Stimulated activated CD4-positive, alpha-beta T cell treated with anti-CD3 and anti-CD28 coated beads, Interleukin-15, amount 100 ng/mL, for 48 hours (primary cell): ENCODE data around the gene MAPK4.

Experiments
- DNase-seq, 2 donors: peaks; one replicate each; pipeline ENCODE4 v3.0.0-alpha.2; 2020; ENCODE audit warnings: low read depth in 2 of 2

Gene MAPK4

DNA sequence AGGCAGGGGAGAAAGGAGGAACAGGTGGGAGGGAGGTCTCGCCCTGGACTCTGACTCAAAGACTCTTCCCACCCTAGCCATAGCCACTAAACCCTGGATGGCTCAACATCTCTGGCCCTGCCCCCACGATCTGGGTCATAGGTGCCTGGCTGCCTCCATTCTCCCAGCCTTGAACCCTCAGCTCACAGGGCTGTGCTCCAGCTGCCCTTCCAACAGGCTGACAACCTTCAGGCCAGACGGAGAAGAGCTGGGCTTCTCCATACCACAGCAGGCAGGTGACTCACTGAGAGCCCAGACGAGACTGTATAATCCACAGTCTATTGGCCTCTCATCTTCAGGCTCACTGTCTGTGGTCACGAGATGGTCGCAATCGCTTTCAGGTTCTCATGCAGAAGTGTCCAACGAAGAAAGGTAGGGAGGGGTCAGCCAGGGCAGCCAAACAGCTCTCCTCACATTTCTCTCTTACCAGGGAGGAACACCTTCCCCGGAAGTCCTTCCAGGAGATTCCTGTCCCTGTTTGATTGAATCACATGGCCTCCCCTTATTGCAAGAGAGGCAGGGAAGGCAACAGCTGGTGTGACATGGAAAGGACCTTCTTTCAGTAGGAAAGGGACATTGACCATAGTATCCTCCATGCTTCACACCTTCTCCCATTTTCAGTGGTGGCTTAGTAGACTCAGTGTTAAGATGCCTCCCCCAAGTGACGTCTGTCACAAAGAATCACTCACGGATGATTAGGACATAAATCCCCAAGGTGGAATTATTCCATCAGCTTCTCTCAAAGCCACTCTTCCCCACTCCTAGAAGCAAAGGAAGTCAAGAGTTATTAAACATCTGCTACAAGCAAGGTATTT is 159.8 kb downstream of the MAPK4 start:
- DNase-seq, result no peak

DNA sequence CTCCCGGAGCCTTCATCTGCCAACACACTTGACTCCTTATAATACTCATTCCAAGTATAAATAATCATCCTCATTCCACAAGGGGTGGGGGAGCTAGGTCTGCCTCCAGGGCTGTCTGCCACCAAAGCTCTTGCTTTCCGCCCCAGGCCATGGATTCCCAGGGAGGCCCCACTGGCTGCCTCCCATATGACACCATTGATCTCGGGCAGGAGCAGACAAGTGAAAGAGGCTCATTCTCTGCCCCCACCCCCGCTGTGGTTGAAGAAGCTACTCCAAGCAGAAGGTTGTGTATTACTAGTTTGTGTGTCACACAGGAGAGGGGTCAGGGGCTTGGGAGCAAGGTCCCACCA is 160.4 kb downstream of the MAPK4 start:
- DNase-seq, result no peak

DNA sequence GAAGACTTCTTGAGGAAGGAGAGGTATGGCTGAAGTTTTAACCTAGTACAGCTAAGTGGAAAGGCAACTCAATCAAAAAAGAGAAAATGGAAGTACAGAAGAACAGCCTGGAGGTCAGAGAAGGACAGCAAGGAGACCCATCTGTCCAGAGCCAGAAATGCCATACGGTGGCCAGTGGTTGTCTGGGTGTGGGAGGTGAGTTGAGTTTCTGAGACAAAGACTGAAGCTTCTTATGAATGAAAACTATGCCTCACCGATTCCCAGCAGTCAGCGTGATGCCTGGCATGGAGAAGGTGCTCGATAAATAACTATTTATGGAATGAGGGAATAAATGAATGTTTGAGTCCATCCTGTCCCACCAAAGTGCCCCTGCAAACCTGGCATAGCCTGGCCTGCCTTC is 161.1 kb downstream of the MAPK4 start:
- no peak for DNase-seq

DNA sequence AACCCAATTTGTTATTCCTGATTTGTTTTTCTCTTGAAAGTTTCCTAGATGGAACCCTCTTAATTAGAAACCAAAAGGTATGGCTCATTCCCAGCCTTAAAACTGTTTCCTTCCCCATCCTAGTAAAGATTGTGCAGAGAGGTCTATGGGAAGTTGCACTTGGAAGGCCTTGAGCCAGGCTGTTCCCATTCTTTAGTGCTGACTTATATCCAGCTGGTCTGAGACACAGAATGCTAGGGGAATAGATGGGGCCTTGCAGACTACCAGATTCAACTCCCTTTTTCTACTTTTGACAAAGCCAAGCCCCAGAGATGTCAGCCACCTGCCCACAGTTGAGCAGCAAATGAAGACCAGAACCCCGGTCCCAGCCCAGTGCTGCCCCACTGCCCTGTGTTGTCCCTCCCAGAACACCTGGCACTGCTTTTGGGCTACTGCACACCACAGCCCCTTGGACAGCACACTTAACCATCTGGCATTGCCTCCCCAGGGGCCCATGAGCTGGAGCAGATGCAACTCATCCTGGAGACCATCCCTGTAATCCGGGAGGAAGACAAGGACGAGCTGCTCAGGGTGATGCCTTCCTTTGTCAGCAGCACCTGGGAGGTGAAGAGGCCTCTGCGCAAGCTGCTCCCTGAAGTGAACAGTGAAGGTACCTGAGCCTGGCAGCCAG is 161.7 kb downstream of the MAPK4 start:
- DNase-seq, result no peak

DNA sequence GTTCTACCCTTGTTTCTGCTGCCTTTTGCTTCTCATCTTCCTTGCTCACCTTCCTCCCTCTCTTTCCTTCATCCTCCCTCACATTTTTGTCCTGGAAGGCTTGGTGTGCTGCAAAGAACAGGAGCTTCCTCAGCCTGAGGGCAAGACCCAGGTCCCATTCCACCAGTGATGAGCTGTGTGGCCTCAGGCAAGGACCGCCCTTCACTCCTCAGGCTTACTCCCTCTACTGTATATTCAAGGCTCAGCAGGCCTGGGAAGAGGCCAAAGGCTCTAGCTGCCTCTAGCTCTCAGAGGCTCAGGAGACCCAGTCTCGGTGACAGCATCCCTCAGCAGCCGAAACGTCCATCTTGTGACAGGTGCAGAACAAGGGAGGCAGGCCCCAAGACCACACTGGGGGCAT is 162.4 kb downstream of the MAPK4 start:
- no peak for DNase-seq

DNA sequence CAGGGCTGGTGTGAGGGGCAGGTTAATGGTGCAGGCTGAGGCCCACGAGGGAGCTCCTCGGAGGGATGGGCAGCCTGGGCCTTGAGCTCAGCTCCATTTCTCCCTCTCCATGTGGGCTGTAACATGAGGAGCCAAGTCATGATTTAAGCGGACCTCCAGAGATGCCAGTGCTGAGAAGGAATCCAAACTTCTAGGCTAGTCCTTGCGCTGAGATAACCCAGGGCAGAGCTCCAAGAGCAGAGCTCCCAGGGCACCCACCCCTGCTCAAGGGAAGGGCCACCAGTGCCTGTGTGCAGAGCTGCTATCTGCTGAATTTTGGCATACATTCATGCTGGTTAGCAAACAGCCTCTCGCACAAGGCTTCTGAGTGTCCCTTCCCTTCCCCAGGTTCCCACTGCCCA is 164.9 kb downstream of the MAPK4 start:
- no peak for DNase-seq

DNA sequence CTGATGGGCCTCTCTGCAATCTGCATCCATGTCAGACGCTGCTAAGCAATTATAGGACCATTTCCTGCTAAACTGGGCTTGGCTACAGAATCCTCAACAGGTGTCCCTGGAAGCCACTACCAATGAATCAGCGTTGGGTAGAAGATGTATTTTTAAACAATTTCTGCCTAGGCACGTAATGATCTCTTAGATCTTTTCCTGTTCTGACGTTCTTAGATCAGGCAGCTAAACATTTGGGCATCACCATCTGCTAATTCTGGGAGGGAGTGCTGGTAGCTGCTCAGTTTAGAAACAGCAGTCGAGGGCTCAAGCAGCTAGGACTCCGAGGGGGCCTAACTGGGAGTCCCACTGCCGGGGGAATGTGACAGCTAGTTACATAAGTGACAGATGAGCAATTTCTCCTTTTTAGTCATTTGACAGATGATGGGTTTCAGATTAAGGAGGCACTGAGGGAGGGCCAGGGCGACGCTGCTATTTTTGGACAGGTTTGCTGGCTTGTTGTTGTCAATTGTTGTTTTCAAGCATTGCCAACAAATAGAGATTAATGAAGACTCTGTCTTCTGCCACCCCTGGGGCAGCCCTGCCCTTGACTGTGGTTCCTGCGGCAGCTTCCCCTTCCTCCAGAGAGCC is 167.2 kb downstream of the MAPK4 start:
- no peak for DNase-seq

DNA sequence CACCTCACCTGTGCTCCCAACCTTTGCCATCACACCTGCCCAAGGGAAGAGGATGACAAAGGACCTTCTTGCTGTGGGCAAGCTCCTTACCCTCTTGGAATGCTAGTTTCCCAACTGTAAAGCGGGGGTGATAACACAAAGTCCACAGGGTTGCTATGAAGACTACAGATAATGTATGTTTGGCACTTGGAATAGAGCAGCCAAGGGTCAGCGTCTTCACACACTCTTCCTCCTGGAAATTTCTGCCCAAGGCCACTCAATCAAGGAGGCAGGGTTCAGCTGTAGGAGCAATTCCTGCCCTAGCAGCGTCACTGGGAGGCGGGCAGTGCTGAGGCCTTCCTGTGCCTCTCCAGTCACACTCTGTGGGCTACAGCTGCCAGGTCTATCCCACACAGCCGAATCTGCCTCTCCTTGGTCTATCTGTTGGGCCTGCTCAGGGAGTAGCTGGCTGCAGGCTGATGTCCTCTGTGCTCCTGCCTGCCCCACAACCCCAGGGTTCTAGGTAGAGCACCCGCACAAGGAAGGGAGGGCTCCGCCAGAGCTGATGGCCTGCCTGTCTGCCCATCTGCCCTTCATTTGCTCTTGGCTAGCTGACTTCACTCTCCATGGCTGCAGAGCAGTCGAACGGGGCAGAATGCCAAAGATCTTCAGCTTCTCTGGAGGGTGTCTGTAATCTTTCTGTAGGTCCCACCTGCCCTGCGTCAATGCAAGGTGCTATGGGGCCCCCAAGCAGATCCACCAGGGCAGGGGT is 168.0 kb downstream of the MAPK4 start:
- DNase-seq, result no peak

DNA sequence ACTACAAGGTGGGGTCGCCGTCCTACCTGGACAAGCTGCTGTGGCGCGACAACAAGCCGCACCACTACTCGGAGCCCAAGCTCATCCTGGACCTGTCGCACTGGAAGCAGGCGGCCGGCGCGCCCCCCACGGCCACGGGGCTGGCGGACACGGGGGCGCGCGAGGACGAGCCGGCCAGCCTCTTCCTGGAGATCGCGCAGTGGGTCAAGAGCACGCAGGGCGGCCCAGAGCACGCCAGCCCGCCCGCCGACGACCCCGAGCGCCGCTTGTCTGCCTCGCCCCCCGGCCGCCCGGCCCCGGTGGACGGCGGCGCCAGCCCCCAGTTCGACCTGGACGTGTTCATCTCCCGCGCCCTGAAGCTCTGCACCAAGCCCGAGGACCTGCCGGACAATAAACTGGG is 169.5 kb downstream of the MAPK4 start:
- no peak for DNase-seq

DNA sequence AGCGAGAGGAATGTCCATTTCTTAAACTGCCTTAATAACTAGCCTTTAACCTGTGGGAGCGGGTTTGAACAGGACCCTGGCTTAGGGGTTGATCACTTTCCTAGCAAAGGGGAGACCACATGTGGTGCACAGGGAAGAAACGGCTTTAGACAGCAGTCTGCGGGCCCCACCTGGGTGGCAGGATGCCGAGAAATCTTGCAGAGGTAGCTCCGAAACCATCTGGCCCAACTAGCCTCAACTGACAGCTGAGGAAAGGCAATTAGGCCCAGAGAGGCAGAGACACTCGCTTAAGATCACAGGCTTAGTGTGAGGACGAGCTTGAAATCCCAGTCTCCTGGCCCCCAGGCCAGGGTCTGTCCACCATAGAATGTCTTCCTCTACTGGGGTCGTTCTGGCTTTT is 170.1 kb downstream of the MAPK4 start:
- no peak for DNase-seq

DNA sequence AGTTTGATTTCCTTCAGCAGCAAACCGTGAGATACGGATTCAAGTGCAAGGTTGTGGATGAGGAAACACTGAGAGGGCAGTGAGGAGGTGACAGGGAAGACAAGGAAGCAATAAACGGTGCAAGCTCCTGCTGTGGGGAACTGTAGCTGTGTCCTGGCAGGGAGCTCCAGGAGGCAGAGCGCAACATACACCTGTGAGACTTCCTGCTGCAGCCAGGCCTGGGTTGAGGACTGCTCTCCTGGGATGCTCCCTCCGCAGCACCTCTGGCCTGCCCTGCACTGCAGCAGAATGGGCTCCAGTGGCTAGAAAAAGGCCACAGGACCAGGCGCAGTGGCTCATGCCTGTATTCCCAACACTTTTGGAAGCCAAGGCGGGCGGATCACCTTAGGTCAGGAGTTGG is 174.5 kb downstream of the MAPK4 start:
- no peak for DNase-seq

DNA sequence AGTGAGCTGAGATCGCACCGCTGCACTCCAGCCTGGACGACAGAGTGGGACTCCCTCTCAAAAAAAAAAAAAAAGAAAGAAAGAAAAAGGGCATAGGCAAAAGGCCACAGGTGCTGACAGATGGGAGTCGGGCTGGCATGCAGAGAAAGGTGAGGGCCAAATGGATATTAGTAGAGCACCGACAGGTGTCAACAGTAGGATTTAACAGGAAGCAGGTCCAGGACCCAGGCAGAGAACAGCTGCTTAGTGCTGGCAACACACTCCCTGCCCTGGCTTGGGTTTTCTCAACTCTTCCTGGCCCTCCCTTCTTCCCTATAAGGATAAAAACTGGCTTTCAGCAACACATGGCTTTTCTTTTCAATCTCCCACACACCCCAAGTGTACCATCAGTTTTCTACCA is 175.0 kb downstream of the MAPK4 start:
- DNase-seq, result no peak

DNA sequence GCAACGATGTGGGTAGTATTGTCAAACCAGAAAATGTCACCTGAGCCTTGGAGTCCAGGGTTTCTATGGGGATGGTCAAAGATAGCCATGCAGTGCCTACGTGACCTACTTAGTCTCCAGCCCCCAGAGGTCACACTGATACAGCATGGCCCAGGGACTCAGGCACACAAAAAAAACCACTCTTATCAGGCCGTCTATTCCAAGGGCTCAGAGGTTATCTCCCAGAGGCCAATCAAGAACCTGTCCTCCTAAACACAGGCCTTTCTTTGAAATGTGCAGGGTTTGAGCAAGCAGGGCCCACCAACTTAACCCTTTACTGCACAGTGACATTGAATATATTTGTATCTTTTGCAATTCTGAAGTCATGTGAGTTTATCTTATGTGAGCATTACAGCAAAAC is 177.2 kb downstream of the MAPK4 start:
- DNase-seq, result no peak

DNA sequence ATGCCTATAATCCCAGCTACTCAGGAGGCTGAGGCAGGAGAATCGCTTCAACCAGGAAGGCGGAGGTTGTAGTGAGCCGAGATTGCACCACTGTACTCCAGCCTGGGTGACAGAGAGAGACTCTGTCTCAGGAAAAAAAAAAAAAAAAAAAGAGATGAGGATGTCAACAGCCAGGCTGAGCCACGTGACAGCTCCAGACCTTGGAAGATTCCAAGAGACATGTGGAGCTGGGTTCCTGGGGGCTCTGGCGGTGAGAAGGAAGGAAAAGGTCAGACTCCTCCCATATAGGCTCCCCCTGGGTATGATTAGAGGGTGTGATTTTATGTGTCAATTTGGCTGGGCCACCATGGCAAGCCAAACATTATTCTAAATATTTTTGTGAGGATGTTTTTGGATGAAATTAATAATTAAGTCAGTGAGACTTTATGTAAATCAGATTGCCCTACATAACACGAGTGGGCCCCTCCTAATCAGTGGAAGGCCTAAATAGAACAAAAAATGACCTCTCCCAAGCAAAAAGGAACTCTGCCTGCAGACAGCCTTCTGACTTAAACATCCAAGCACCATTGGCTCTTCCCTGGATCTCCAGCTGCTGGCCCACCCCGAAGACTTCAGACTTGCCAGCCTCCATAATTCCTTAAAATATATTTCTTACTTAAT is 178.3 kb downstream of the MAPK4 start:
- no peak for DNase-seq

DNA sequence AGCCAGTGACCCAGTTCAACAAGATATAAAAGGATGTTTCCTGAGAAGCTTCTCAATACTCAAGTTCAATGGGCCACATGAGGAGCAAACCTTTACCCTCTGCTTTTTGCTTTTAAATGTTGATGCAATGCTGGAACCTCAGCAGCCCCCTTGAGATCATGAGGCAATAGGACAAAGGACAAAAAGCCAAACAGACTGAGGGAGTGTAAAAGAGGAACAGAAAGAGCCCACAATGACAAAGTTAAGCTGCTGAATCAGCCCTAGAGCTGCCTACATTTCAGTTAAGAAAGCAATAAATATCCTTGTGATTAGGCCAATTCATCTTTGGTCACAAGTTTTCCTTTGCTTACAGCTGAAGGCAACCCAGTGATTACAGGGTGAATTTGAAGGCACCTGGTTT is 183.1 kb downstream of the MAPK4 start:
- no peak for DNase-seq

DNA sequence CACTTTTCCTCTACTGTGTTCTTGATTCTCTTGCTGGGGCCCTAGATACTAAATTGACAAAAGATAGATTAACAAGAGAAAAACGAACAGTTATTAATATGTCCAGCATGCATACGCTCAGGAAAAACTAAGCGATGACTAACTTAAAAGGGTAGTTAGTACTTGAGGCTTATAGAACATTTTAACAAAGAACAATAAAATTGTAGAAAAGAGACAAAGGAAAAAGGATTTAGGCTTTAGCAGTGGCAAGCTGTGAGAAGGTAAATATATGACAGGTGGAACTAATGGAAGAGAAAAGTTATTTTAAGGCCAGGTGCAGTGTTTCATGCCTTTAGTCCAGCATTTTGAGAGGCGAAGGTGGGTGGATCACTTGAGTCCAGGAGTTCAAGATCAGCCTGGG is 184.4 kb downstream of the MAPK4 start:
- DNase-seq, result no peak

DNA sequence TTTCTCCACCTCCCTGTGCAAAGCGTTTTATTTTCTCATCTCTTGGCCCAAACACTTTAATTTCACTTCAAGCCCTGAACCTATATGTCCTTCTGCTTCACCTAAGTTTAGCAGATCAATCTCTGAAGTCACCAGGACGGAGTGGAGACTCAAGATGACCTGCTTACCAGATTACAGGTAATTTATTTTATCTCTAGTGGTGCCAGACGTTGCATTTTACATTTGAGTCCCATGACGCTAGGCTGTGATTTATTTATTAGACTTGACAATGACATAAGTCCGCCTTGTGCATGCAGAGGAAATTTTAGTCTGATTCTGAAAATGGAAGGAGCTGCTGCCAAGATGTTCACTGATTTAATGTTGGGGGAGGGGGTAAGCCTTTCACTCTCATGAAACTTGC is 186.1 kb downstream of the MAPK4 start:
- DNase-seq, result no peak

DNA sequence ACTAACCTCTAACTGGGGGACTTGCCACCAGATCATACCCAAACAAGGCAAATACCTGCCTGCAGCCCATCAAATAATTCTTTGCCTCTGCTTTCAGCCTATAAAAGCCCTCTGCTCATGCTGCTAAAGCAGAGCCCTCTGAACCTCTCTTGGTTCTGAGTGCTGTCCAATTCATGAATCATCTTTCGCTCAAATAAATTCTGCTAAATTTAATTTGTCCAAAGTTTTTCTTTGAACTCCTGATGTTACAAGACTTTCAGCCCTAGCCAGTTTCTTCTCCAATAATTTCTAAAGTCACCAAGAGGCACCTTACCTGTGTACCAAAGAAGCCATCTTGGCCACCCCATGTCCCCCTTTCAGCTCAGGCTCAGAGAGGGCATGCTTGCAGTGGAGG is 188.0 kb downstream of the MAPK4 start:
- DNase-seq, result no peak

DNA sequence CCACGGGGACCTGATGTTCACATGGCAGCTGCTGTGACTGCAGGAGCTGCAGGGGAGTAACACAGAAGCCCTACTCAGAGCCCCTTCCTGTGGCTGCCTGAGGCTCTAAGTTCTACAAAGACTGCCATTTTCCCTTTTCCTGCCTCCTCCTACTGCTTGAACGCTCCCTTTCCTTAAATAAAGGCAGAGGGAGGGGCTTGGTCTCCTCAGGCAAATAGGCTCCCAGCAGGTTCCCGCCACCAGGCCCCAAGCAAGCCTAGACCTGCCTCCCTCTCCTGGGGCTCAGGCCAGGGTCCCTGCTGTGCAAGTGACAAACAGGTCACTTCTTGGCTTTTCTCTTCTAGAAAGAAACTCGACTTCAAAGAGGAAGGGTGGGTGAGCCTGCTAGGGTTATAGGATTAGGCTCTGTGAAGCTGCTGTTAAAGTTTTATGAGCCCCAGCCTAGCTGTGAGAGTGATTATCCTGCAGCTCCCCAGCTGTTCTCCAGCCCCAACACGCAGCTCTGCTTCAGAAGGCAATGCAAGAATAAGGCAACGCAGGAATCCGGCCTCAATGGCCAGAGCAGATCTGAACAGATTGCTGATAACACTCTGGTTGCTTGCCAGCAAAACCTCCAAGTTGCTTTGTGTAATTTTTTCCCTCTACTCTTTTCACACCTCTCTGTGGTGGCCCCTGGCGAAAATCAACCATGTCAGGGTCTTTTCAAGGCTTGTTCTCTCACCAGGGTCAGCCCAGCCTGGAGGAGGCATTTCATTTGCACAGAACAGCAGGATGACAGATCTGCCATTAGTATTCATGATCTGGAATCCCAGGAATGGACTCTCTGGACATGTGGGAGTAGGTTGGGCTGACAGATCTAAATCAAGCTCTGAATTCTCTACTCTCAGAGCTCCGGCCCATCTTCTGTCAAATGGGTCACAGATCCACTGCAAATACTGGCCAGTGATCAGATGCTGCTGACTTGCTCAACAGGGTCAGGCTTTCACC is 188.6 kb downstream of the MAPK4 start:
- DNase-seq, result no peak

DNA sequence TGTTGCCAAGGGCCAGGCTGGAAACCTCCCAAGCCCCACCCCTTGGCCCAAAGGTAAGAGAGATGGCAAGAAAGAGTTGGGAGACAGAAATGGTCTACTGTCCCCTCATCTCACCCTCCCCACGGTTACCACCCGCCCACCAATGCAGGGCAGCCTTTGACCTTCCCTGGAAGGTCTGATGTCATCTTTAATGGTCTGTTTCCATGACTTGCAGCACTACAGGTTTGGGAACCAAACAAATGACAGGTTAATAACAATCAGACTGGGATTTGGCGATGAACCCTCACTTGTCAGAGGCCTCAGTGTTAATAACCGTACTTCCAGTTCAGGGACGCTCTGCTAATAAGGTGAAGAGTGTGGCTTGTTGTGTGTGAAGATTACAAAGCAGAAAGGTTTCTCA is 189.5 kb downstream of the MAPK4 start:
- DNase-seq, result no peak

DNA sequence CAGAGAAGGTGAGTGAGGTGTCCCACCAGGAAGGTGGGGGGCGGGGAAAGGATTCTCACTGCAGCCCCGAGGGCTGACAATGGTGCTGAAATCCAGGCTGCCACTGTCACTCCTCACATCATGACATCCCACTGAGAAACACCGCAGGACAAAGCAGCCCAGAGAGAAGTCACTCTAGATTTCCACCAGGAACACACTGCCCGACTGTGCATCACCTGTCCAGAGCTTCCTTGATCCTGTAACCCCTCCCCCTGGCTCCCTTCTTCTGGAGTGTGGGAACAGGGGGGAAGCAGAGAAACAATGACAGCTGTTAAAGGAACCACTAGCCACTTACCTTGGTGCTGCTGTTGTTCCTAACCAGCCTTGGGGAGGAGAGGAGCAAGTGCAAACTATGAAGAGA is 190.1 kb downstream of the MAPK4 start:
- DNase-seq, result no peak
